Stimulated activated CD8-positive, alpha-beta memory T cell treated with anti-CD3 and anti-CD28 coated beads, Interleukin-7, amount 100 ng/mL, for 48 hours (primary cell): ENCODE measurements around the gene MAP6D1.

Source experiments
- DNase-seq, 2 donors: peaks; one replicate each; pipeline ENCODE4 v3.0.0-alpha.2; 2020; ENCODE audit warnings: low read depth in 1 of 2; ENCODE audit errors: extremely low read depth in 1 of 2

Gene MAP6D1

DNA sequence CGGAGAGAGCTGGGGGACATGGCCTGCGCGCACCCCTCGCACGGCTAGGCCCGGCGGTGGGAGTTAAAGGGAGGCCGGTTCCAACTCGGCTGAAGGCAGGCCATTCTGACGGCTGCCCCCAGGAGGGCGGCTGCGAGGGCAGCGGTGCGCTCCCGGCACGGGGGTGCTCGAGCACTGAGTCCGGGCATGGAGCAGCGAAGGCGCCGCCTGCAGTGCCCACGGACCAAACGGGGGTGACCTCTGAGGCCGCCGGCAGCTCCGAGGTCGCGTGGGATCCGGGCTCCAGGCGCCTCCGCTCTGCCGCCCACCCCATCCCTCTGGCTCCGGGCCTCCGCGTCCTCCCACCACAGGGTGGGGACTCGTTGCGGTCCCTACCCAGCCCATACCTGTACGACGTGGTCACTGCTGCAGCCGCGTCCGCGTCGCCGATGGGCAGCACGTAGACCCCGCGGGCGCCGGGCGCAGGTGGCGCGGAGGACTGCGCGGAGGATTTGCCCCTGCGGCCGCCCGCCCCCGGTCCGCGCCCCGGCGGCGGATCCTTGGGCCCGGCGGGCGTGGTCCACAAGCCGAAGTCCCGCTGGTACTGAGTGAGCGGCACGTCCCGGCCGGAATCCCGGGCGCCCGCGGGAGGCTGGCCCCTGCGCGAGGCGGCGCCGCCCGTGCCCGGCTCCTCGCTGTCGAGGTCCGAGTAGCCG lies 469 bp downstream of the MAP6D1 start:
- no peak for DNase-seq

DNA sequence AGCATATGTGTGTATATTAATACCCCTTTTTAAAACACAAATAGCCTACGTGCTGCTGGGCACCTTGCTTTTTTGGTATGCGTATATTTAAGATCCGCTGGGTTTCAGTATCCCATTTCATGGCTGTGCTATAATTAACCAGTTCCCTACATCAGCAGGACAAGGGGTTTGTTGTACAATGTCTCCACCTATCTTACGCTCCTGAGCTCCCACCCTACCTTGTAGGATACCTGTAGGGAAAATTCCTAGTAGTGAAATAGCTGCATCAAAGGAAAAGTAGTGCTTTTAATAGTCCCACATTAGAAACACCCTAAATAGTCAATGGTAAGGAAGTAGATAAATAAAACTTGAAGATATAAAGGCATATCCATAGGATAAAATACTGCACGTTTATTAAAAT lies 1.4 kb downstream of the MAP6D1 start:
- DNase-seq: no peak

DNA sequence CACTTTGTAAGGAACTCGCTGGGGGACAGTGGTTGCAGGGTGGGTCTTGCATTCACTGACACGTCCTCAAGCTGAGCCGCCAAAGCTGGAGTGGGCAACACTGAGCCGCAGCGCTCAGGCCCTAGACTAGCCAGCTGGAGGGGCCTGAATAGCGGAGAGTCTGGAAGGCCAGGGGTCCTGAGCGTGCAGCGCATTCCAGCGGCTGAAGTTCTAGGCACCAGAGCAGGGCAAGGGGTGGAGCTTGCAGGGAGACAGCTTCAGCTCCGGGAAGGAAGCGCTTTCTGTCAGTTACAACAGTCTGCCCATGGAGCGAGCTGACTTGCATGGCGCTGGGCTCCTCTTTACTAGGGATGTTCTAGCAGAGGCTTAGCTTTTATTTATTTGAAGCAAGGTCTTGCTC lies 2.7 kb downstream of the MAP6D1 start:
- DNase-seq: no peak

- no peak for DNase-seq
These were observed 5.5 kb downstream of the MAP6D1 start for GRCh38 chr3:183819831-183820230.

DNA sequence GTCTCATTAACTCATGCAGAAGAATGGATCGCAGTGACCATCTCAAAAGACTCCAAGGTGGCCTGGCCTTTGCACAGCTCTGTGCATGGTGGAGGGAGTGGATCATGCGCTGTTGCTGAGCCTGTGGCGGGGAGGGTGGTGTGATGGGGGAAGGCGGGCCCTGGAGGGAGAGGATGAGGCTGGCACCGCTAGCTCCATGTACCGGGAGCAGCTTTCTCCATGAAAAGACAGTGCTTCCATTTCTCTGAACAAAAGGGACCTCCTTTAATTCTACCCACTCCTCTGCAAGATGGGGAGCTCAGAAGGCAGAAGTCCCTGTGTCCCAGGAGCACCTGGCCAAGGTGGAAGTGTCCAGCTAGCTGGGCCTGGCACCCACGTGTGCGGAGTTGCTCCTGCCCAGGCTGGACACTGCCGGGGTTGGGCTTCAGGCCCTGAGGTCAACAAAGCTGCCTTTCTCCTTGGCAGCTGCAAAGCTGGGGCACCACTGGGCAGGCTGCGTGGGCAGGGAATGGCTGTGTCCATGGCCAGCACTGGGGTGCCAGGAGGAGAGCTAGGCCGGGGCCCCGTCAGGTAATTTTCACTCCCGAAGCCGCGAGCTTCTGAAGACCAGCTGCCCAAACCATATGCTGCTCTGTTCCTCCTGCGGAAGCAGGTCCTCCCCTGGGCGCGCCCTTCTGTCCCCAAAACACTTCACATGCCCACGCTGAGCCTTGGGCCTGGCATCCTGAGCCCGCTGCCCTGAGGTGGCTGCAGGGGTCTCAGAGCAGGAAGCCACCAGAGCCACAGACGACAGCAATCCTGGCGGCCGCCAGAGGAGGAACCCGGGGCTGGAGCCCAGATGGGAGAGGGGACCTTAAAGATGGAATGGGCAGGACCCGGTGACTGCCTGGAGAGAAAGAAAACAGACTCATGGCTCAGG lies 6.4 kb downstream of the MAP6D1 start:
- DNase-seq: no peak

DNA sequence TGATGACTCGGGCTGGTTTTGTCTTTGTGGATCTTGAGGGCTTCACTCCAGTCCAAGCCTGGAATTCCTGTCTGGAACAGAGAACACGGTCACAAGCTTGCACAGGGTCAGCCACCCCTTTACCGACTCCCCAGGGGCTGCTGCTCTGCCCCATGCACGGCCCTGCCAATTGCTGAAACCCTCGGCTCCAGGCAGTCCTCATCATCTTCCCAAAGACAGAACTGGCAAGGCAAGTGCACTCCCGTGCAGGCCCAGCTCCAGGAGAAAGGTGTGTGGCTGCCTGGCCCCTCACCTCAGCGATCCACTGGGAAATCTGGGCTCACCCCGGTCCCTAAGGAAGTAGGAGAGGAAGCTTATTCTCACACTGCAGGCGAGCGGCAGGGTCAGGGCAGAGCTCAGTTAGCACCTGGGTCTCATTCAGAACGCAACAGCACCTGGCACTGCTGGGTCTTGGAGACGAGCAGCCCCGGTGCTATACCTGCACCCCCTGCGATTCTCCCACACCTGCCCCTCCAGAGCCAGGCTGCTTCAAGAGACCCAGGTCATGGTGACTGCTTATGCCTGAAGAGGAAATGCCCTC lies 7.2 kb downstream of the MAP6D1 start:
- no peak for DNase-seq

DNA sequence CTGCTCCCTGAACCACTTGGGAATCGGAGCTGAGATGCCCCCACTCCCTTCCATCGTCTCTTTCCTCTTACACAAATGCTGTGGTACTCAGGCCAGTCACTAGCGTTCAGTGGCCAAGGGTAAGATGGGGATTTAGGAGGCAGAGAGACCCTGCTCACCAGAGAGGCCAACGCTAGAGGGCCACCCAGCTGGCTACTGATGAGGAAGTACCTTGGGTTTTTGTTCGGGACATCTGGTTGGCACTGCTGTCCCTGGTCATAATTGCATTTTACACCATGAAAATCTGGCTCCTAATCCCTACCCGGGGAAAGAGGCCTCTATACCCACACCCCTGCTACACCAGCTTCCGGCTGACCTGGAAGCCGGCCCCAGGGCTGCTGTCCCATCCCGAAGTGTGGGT lies 7.7 kb downstream of the MAP6D1 start:
- no peak for DNase-seq

DNA sequence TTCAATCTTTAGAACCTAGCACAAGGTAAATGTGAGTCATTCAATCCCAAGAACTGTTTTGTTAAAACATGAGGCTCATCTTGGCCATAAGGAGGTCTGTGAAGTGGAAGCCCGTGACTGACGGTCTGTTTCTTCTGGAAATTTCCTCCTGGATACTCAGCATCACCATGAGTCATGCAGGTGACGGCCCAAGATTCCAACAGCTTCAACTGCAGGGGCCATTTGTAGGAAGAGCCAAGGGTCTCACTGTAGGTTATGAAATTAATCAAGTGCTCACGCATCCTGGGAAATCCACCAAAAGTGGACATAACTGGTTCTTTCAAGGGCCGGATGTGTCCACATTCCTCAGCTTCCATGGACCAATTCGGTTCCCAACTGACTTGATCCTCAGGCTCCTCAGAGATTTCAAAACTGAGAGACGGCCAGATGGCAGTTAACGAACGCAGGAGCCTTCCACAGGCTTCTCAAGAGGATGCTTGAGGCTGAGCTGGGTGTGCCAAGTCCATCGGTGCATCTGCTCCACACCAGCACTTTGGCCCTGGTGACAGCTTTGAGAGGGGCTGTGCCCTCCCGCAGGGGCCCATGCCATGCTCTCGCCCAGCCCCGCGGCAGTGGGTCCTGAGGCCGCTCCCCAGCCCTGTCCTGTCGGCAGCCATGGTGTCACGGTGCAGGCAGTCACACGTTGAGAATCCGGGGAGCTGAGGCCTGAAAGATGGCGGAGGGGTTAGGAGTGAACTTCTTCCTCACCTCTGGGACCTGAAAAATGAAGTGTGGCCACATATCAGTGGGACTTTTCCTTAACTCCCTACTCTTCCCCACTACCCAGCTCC lies 8.5 kb downstream of the MAP6D1 start:
- DNase-seq: no peak

- DNase-seq: no peak
These were observed 9.4 kb downstream of the MAP6D1 start for GRCh38 chr3:183815951-183816475.

DNA sequence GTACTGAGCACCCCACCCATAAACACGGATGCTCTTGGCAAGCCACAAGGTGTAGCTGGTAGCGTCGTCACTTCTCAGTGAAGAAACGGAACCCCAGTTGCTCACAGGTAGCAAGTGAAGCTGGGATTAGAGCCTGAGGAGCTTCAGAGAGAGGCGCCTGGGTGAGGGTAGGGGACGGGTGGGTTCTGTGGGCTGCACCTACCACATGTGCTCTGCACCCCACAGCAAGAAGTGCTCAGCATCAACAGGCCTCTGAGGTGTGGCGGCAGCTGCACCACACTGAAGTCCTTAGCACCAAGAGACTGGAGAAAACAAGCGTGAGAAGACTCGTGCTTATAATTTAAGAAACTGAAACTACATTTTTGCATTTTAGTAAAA lies 9.8 kb downstream of the MAP6D1 start:
- DNase-seq: no peak

GRCh38 chr3:183814240-183814639 lies 11.1 kb downstream of the MAP6D1 start:
- DNase-seq: no peak

DNA sequence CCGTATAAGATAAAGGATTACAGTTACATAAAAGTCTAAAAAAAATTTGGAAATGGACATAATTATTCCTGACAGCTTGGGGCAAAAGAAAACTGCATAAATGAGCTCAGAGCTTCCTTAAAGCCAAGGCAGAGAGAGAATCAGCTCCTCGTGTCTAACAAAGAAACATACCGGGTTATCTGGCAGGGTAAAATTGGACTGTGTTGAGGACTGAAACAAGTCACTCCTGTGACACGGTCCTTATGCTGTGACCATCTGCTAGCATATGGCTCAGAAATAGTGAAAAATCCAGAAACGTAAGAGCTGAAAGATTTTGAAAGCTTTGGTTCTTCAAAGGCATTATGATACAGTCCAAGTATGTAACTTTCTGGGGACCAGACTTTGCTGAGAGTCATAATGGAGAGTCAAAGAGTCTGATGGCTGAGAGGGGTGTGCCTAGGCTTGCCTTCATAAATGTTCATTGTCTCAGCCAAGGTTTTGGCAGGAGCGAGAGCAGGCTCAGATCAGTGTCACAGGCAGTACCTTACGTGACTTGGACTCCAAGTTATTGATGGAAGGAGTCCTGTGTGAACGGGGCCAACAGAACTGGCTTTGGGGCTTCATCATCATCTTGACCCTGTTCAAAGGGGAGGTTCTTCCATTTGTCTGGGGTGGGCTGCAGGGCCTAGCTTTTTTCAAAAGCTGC lies 12.5 kb downstream of the MAP6D1 start:
- DNase-seq: no peak

- DNase-seq: no peak
These were observed 13.7 kb downstream of the MAP6D1 start for GRCh38 chr3:183811638-183812037.

GRCh38 chr3:183810643-183811594 lies 14.5 kb downstream of the MAP6D1 start:
- DNase-seq: no peak

GRCh38 chr3:183809270-183809669 lies 16.1 kb downstream of the MAP6D1 start:
- DNase-seq: no peak

GRCh38 chr3:183808355-183808754 lies 17.0 kb downstream of the MAP6D1 start:
- DNase-seq: no peak

DNA sequence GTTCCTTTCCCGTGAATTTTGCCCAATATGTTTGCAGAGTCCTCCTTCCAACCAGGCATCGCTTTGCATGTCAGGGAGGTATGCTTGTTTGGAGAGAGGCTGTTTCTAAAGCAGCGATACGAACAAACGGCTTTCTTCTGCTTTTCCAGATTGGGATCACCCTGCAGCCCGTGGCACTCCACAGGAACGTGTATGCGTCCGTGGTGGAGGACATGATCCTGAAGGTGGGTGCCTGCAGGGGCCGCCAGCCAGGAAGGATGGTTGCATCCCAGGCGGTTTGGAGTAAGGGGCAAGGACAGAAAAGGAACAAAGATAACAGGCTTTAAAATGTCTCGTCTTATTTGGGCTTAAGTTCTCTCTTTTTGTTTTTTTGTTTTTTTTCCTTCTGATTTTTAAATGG lies 17.5 kb downstream of the MAP6D1 start:
- DNase-seq: no peak

- no peak for DNase-seq
These were observed 18.1 kb downstream of the MAP6D1 start for GRCh38 chr3:183807209-183807728.

- no peak for DNase-seq
These were observed 22.4 kb downstream of the MAP6D1 start for GRCh38 chr3:183802989-183803388.
